HepG2 (cell line): ENCODE results near the gene LAMB4. TPM values are rescaled to one million over a fixed set of nuclear protein-coding genes. Genes with fewer than 3 reads are reported as not detected.

ENCODE experiments used
- FOSL2 ChIP-seq: sonication (generic); formaldehyde crosslinking; IDR thresholded peaks from 2 replicates; pipeline ENCODE4 v1.4.0; 2020; ENCODE audit warnings: missing genetic modification reagents
- KDM5B ChIP-seq: sonication (generic); formaldehyde crosslinking; IDR thresholded peaks from 2 replicates; pipeline ENCODE4 v1.4.0; 2020; ENCODE audit warnings: missing genetic modification reagents, mild to moderate bottlenecking, borderline replicate concordance
- KLF15 ChIP-seq: sonication (generic); formaldehyde crosslinking; IDR thresholded peaks from 2 replicates; pipeline ENCODE4 v1.8.1; 2023; ENCODE audit warnings: borderline replicate concordance, mild to moderate bottlenecking, inconsistent platforms, missing genetic modification reagents, mixed read lengths
- MTF2 ChIP-seq: sonication (generic); formaldehyde crosslinking; IDR thresholded peaks from 2 replicates; pipeline ENCODE4 v1.5.0; 2020; ENCODE audit warnings: missing genetic modification reagents, borderline replicate concordance
- RBFOX2 ChIP-seq: fragments of 200-400 bp; formaldehyde crosslinking; IDR thresholded peaks from 2 replicates; pipeline ENCODE4 v1.6.1; 2017; ENCODE audit warnings: low read depth, mild to moderate bottlenecking, low read length
- SRF ChIP-seq: IDR thresholded peaks from 2 replicates; pipeline ENCODE4 v1.6.1; 2011; ENCODE audit warnings: mild to moderate bottlenecking, low read depth, low read length, moderate library complexity
- TAF1 ChIP-seq: sonication (generic); formaldehyde crosslinking; IDR thresholded peaks from 2 replicates; pipeline ENCODE4 v1.4.0; 2020; ENCODE audit warnings: missing genetic modification reagents
- YY1 ChIP-seq: IDR thresholded peaks from 2 replicates; pipeline ENCODE4 v1.6.1; 2011; ENCODE audit warnings: low read length, low read depth, moderate library complexity, mild to moderate bottlenecking; ENCODE audit not compliant: insufficient read depth, insufficient replicate concordance
- ZMAT5 ChIP-seq: sonication (generic); formaldehyde crosslinking; IDR thresholded peaks from 2 replicates; pipeline ENCODE4 v1.5.0; 2020; ENCODE audit warnings: mild to moderate bottlenecking, low read depth, missing genetic modification reagents, borderline replicate concordance
- ZNF446 ChIP-seq: sonication (generic); formaldehyde crosslinking; IDR thresholded peaks from 2 replicates; pipeline ENCODE4 v1.5.0; 2020; ENCODE audit warnings: mild to moderate bottlenecking, missing genetic modification reagents
- ZSCAN31 ChIP-seq: sonication (generic); formaldehyde crosslinking; IDR thresholded peaks from 2 replicates; pipeline ENCODE4 v1.5.0; 2020; ENCODE audit warnings: low read depth, mild to moderate bottlenecking, missing genetic modification reagents
- polyA plus RNA-seq, 8 experiments: library from polyadenylated mRNA; depleted of rRNA in 3 of 8; stranded (reverse) in 7 of 8; unstranded in 1 of 8; fragments of >200 nt; fragmentation: Illumina TruSeq in 4 of 8; extraction: Trizol in 4 of 8; gene quantifications; 2 replicates each; pipeline versions ENCODE4 v1.2.1 to v1.2.3, GENCODE V29; 2011 to 2016; ENCODE audit warnings: low read depth in 4 of 8, missing spikeins in 1 of 8, mixed read lengths in 1 of 8; ENCODE audit not compliant: insufficient read depth in 1 of 8
- total RNA-seq, 5 experiments: library from RNA; depleted of rRNA; stranded (reverse); fragments of >200 nt; fragmentation: Illumina TruSeq; extraction: Trizol; gene quantifications; 2 replicates each; pipeline ENCODE4 v1.2.3, GENCODE V29; 2016; ENCODE audit warnings: low read depth in 1 of 5
- TF ChIP-seq, protein P1 (sequence below): sonication (generic); formaldehyde crosslinking; IDR thresholded peaks from 2 replicates; pipeline ENCODE4 v1.4.0; 2020; ENCODE audit warnings: missing genetic modification reagents
- TF ChIP-seq, protein P2 (sequence below): sonication (generic); formaldehyde crosslinking; IDR thresholded peaks from 2 replicates; pipeline ENCODE4 v1.8.1; 2023; ENCODE audit warnings: mild to moderate bottlenecking, missing genetic modification reagents

The LAMB4 gene
- total and polyA plus RNA-seq, 2 of the 13 experiments (the other 11 are each of a cell fraction or from before 2014, with no cell fraction given), result 0.05 TPM; not detected in 1

- TF ChIP-seq TAF1 (CRISPR knock-in tag) (peak; percentile 58), RBFOX2 (peak; percentile 86), MTF2 (0 out of 2 replicates have a peak, but pooled peaks have one; percentile 23), SRF (no peak), ZNF446 (CRISPR knock-in tag) (no peak), FOSL2 (CRISPR knock-in tag) (peak; percentile 50; the same call in 1 of the 2 replicates), YY1 (peak; percentile 30), KDM5B (CRISPR knock-in tag) (peak; percentile 55; the same call in 1 of the 2 replicates), ZSCAN31 (peak; percentile 16; the same call in 1 of the 2 replicates), ZMAT5 (CRISPR knock-in tag) (no peak), KLF15 (CRISPR knock-in tag) (no peak)
- TF ChIP-seq, protein P1, sequence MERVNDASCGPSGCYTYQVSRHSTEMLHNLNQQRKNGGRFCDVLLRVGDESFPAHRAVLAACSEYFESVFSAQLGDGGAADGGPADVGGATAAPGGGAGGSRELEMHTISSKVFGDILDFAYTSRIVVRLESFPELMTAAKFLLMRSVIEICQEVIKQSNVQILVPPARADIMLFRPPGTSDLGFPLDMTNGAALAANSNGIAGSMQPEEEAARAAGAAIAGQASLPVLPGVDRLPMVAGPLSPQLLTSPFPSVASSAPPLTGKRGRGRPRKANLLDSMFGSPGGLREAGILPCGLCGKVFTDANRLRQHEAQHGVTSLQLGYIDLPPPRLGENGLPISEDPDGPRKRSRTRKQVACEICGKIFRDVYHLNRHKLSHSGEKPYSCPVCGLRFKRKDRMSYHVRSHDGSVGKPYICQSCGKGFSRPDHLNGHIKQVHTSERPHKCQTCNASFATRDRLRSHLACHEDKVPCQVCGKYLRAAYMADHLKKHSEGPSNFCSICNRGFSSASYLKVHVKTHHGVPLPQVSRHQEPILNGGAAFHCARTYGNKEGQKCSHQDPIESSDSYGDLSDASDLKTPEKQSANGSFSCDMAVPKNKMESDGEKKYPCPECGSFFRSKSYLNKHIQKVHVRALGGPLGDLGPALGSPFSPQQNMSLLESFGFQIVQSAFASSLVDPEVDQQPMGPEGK, result peak; percentile 59; the same call in 1 of the 2 replicates
- TF ChIP-seq, protein P2, sequence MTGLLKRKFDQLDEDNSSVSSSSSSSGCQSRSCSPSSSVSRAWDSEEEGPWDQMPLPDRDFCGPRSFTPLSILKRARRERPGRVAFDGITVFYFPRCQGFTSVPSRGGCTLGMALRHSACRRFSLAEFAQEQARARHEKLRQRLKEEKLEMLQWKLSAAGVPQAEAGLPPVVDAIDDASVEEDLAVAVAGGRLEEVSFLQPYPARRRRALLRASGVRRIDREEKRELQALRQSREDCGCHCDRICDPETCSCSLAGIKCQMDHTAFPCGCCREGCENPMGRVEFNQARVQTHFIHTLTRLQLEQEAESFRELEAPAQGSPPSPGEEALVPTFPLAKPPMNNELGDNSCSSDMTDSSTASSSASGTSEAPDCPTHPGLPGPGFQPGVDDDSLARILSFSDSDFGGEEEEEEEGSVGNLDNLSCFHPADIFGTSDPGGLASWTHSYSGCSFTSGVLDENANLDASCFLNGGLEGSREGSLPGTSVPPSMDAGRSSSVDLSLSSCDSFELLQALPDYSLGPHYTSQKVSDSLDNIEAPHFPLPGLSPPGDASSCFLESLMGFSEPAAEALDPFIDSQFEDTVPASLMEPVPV, result no peak
These were observed 127.2 kb downstream of the LAMB4 start, which contains the start of gene LAMB1 (continued) for GRCh38 chr7:108002726-108003598.
